Stimulated activated CD4-positive, alpha-beta T cell treated with anti-CD3 and anti-CD28 coated beads, Interleukin-1b, Interleukin-23, amount 100 ng/mL, for 24 hours (primary cell): ENCODE measurements around the gene NUFIP2.
"Not testable (repeated sequence)": the region's sequence is repeated elsewhere in the genome, so short reads cannot be mapped to it uniquely, and the experiment has no call there.

ENCODE experiments used
- DNase-seq, 4 experiments: peaks; one replicate each; pipeline ENCODE4 v3.0.0-alpha.2; 2020; ENCODE audit warnings: low read depth in 4 of 4, low spot score in 1 of 4

The NUFIP2 gene

DNA sequence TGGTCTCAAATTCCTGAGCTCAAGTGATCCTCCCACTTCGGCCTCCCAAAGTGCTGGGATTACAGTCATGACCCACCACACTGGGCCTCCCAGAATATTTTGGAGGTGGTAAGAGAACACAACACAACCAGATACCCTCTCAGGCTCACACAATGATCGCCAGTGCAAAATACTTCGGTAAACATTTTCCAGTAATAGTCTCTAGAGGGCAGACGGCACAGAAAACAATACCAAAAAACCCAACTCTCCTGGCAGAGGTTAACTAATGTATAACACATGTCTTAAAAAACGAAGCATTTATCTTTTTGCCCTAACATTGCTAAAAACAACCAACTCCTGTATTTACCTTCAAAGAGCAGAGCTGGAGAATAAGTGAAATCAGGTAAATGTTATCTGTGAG, 10.5 kb downstream of the NUFIP2 start:
- DNase-seq = no peak

DNA sequence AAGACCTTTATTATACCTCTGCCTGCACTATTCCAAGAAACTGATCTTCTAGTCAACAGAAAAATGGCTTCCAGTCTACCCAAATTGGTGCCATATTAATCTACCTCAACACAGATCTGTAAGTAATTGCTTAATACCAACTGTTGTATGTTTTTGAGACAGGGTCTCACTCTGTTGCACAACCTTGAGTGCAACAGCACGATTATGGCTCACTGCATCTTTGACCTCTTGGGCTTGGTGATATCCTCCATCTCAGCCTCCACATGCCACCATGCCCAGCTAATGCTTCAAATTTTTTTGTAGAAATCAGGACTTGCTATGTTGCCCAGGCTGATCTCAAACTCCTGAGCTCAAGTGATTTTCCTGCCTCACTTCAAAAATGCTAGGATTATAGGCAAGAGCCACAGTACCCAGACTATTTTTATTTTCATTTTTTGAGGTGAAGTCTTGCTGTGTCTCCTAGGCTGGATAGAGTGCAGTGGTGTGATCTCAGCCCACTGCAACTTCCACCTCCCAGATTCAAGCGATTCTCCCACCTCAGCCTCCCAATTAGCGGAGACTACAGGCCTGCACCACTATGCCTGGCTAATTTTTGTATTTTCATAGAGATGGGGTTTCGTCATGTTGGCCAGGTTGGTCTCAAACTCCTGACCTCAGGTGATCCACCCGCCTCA, 14.4 kb downstream of the NUFIP2 start:
- DNase-seq = no peak

DNA sequence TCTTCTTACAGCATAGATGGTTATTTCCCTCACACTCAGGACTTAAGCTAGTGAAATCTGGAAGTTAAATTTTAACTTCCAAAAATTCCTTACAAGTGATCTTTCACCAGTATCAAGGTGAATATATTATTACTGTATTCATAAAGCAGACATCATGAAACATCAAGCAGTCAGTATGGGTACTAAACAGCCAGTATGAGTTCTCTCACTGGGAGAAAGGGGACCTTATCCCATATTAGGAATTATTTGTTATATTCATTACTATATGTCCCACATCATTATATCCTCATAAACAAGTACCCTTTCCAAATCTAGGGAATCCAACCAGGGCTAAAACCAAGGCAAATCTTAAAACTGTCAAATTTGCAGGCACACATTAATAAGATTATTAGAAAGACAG, 15.3 kb downstream of the NUFIP2 start:
- DNase-seq = no peak

DNA sequence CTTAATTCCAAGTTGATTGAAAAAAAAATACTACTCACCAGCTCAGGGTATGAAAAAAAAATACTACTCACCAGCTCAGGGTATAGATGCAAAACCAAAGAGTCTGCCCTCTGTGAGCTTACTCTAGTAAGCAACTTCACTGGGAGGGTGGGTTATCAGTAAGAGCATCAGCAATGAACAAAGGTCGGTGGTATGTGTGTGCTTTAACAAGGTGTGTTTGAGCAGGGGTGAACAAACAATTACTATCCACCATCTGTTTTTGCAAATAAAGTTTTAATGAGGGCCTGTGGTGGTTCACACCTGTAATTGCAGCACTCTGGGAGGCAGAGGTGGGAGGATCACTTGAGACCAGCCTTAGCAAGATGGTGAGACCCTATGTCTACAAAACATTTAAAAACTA, 20.0 kb downstream of the NUFIP2 start:
- DNase-seq = no peak

DNA sequence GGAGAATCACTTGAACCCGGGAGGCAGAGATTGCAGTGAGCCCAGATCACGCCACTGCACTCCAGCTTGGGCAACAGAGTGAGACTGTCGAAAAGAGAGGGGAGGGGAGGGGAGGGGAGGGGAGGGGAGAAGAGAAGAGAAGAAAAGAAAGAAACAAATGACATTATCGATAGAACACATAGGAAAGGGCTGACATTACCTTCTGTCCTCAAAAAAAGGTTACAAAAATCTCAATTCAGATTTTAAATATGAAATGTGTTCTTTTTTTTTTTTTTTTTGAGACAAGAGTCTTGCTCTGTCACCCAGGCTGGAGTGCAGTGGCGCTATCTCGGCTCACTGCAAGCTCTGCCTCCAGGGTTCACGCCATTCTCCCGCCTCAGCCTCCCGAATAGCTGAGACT, 22.0 kb downstream of the NUFIP2 start:
- DNase-seq = not testable (repeated sequence)

DNA sequence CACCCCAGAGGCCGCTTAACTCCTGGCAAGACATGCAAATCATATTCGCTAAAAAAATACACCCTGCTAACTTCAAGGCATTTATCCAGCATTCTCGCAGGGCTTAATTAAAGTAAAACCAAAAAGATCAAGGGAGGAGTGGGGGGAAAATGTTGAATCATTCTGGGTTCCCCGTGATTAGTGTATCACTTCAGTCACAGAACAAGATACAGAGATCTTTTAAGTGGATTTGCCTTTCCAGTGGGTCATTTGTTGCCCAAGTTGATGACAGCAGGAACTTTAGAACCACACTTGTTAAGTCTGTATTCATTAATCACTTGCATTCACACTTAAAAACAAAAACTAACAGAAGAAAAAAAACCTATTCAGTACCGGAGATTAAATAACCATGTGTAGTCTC, 30.0 kb downstream of the NUFIP2 start:
- no peak for DNase-seq

DNA sequence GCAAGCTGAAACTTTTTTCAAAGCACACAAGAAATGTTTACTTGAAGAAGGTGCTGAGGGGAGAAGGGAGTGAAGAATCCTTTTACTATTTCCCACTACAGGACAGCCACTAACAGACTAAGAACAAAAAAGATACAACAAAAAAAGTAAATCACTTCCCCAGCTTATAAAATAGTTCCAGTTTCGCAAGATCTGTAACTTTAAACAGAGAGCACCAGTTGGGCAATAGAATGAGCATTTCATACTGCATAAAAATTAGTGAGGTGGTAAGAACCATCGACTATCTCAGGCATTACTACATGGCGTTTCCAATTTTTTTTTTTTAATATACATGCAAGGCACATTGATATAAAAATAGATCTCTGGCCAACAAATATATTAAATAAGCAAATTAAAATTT, 36.2 kb downstream of the NUFIP2 start:
- no peak for DNase-seq

DNA sequence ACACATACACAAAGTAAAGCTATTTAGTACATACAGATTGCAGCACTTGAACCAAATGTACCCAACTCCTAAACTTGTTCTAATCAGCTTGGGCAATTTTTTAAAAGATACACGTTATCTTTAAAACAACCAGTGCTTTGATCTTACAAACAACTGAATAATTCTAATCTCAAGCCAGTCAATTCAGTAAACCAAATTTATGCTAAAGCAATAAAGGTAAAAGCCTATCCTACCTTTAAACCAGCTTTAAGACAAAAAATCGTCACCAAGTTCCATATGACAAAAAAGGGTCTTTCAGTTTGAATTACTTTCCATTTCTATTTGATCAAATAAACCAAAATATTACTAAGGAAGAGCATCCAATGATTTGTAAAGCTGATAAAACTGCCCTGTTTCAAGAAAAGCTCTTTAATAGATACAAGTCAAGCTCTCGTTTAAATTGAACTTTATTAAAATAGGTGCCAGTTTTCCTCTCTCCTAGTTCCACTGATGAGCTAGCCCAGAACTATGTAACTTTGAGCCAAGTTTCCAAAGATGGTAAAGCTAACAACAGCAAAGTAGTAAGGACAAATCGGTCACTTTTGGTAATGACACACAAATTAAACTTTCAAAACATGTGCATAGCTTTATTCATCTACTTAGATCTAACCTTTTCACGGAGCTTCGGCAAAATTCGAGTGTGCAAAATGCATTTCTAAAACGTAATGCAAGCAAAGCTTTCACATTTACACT, 37.0 kb downstream of the NUFIP2 start:
- DNase-seq = no peak

DNA sequence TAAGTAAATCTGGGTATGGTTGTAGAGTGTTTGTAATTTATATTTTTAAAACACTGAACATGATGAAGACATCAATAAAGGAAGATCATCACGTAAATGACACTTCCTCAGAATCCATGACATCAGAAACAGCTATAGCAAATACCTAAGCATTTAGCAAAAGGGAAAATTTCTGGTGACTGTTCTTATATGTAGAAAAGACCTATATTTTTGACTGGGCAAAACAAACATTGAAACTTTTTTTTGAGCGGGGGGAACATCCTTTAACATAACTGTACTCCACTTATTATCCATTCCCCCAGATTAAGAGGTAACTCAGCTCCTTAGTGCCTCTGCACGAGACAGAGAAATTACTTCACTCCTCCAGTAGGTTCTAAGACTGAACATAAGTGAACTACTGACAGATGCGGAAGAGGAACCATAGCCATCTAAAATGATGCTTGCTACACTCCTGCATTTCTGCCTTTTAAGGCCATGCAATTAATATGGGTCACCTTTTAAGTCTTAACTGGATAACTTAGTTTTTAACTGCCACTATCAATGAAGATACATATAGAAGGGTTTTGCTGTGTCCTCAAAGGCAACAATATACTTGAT, 37.9 kb downstream of the NUFIP2 start:
- no peak for DNase-seq

DNA sequence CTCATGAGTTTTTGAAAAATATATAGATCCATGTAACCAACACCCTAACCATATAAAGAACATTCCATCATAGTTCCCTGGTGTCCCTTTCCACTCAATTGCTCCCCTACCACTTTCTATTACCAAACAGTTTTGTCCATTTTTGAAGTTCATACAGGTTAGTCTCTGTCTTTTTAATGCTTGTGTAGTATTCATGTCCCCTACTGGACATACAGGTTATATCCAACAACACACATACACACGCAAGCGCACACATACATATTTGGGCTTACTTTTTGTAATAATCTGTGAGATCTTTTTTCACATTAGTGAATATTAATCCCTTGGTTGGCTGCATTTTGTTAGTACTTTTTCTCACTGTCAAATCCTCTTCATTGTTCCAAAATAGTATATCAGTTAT, 40.9 kb downstream of the NUFIP2 start:
- no peak for DNase-seq

DNA sequence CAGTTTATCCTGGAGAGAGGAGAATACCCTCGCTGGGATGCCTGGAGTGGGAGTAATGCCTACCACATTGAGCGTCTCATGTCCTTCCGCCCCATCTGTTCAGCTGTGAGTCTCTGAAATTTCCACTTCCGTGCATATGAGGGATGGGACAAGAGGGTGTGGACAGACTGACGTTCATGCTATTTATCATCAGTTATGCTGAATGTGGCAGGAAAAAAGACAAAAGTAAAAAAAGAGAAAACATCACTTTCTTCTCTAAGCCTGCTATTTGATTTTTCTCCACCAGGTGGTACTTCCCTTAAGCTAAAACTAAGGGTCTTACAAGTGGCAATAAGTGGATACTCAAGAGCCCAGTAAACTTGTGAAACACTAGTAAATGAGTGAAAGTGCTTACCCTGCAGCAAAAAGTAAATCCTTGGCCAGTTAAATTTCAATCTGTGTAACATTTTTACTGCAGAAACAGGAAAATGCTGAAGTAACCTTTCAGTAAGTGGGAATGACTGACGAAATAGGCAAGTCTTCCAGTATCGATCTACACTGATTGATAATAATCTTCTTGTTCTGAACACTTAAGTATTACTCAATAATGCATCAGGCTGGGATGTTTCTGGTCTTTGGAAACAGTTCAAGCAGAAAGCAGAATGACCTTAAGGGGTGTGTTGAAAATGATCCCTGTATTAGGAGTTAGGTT, 41.7 kb downstream of the NUFIP2 start:
- no peak for DNase-seq

DNA sequence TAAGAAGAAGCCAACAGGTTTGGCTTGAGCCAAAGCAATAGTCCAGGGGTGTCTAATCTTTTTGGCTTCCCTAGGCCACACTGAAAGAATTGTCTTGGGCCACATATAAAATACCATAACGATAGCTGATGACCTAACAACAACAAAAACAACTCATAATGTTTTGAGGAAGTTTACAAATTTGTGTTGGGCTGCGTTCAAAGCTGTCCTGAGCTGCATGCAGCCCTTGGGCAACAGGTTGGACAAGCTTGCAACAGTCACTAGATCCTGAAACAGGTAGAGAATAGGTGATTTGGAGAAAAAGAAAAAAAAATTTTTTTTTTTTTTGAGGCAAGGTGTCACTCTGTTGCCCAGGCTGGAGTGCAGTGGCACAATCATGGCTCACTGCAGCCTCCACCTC, 42.8 kb downstream of the NUFIP2 start:
- DNase-seq = no peak

DNA sequence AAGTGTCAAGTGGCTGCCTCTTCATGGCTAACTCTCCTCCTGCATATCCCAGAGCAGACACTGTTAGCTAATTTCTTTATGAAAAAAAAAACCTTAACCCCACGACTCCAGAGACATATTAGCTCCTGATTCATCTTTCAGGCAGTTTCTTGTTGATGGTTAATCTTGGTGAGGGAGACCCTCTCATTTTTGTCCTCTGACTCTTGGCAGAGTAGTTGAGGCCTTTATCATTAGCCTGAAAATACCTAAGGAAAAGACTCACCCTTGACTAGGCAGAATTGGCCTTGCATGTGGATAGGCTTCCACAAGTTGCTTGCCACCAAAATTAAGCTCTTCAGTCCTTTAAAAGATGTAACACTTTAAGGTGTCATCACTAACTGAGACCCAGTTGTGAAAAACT, 43.3 kb downstream of the NUFIP2 start:
- DNase-seq = no peak

DNA sequence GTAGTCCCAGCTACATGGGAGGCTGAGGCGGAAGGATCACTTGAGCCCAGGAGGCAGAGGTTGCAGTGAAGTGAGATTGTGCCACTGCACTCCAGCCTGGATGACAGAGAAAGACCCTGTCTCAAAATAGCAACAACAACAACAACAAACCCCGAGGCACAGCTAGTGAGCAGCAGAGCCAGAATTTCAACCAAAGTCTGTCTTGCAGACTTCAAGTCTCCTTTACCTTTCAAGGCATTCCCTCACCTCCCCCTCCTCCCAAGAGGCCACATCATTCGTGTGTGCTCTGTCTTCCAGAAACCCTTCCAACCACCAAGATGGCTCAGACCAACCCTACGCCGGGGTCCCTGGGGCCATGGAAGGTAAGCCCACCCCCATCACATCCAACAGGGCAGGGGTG, 45.1 kb downstream of the NUFIP2 start:
- no peak for DNase-seq

DNA sequence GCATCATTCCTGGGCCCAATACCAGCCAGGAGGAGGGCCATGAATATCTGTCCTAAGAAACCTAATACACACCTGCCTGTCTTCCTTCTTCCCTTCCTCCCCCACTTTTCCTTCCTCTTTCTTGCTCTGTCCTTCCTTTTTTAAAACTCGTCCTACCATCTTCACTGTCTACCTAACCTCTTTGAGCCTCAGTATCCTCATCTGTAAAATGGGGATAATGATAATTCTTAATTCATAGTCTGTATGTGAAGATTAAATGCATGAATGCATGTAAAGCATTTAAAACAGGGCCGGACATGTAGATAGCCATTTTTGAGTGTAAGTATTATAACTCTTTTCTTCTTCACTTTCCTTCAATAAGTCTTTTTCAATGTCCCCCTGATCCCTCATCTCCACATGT, 46.7 kb downstream of the NUFIP2 start:
- no peak for DNase-seq

DNA sequence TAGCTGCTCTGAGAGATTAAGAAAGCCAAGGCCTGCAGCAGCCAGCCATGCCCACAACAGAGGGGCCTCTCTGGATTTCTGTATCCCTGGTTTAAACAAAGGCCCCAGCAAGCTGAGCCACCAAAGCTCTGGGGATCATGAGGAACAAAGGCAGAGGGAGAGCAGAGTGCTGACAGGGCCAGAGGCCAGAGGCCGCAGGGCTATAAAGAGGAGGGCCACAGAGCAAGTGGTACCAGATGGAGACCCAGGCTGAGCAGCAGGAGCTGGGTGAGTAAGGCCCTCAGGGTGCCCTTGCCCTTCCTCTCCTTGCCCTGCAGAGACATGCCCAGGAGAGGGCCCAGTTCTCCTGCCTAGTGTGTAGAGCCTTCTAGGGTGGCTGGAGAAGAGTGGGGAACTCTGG, 47.3 kb downstream of the NUFIP2 start, which contains the start of gene CRYBA1:
TSS of gene CRYBA1 (plus strand) at position 232 of the 400 bp plus-strand sequence. CDS start at position 237, 5 bp downstream.
- no peak for DNase-seq

DNA sequence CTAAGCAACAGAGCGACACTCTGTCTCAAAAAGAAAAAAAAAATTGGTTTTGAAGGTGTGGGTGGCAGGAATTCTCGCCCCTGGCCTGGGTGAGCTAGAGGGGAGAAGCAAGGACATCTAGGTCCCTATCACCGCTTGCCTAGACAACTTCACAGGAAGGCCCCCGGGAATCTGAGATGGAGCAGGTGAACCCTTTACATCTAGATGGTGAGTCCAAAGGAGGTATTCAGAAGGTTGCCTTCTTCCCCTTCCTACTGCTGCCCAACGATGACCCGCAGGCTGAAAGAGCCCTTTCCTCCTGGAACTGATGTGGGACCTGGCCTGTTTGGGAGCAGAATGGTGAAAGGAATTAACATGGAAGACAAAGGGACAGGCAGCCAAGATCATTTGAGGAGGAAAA, 48.5 kb downstream of the NUFIP2 start:
- DNase-seq = no peak

DNA sequence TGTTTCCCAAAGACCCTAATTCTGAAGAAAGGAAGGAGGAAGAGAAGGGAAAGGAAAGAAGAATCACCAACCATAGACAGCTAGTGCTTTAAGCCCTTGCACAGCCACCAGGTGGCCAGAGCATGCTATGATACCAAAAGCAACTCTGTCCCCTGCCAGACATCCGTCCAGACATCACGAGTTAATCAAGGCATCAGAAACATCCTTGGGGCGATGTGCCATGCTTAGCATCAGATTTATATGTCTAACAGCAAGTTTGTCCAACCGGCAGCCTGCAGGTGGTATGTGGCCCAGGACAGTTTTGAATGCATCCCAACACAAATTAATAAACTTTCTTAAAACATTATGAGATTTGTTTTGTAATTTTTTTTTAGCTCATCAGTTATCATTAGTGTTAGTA, 50.2 kb downstream of the NUFIP2 start:
- DNase-seq = no peak

DNA sequence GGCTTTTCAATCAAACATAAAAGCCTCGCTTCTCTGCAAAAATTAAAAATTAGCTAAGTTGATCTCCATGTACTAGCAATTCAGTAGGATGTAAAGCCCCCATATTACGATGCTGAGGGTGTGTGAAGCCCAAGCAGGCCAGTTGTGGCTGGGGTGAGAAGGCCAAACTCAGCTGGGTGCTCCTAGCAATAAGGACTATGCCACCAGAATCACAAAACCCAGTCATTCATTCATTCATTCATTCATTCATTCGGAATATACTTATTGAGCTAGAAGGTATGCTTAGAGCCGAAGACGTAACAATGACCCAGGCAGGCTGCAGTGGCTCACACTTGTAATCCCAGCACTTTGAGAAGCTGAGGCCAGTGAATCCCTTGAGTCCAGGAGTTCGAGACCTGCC, 51.2 kb downstream of the NUFIP2 start:
- DNase-seq = no peak

DNA sequence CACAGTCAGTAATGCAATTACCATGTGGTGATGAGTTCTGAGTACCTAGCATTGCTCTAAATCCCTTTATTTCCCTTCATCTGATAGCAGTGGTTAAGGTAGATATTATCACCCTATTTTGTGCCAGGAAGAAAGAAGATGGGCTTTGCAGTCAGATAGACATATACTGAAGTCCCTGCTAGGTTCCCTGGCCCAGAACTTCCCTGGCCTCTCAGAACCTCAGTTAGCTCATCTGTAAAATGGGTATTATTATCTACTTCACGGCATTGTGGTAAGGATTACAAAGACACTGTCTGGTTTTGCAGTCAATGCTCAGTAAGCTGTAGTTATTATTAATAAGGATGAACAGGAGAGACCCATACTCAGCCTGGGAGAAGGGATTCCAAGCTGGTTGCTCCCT, 51.9 kb downstream of the NUFIP2 start:
- no peak for DNase-seq

DNA sequence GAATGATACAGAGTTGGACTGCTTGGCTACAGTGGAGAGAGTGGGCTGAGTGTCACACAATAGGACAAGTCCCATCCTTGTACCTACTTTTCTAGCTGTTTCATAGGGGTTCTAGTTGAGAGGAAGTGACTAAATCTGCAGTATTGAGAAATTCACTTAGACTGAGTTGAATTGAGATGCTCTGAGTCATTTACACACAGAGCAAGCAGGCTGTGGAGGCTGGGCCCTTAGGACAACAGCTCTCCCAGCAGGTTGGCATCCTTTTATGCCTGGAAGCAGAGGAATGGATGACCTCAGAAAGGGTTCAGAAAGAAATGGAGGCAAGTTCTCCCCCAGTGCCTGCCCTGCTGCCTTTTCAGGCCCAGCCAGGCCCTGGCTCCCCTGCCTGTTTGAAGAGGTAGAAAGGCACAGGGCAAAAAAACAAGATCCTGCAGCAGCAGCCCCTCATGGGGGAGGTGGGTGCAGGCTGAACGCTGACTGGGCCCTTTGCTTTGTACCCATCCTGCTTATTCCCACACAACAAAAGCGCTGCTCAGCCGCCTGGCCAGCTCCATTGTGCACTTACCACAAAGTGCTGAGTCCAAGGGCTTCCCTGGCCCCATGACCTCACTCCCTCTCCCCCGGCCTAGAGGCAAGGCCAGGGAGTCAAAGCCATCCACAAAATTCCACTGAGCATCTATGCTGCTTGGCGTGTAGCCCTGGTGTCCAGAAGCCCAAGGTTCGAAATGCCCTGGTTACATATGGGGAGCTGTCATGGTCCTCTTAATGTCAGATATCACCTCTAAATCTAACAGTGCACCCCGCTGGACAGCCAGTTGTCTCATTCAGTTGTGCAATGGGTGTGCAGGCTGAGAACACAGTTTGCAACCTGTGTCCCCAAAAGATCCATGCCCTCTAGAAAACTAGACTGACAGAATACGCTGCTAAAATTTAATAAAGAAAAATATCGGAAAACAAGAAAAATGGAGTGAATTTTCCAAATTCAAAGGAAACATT, 52.7 kb downstream of the NUFIP2 start:
- no peak for DNase-seq
